Stimulated activated memory B cell treated with anti-CD40 and anti-IgM and Interleukin-4, amounts not matched to agents 10 μg/mL and 1 μg/mL and 100 μg/mL, for 72 hours (primary cell): ENCODE measurements around the gene DAAM1.

ENCODE experiments used
- ATAC-seq: fragments of 150-1000 bp; cut with Tn5 transposase; 2 replicates; pipeline ENCODE4 v1.10.0; 2021
- H3K27ac Mint-ChIP-seq: one replicate; pipeline ENCODE4 v1.8.0; 2022; ENCODE audit warnings: mild to moderate bottlenecking, mixed read lengths
- H3K27me3 Mint-ChIP-seq: one replicate; pipeline ENCODE4 v1.8.0; 2022; ENCODE audit warnings: mixed read lengths
- H3K36me3 Mint-ChIP-seq: one replicate; pipeline ENCODE4 v1.8.0; 2022; ENCODE audit warnings: mixed read lengths
- H3K4me1 Mint-ChIP-seq: one replicate; pipeline ENCODE4 v1.8.0; 2022; ENCODE audit warnings: mixed read lengths
- H3K4me3 Mint-ChIP-seq: one replicate; pipeline ENCODE4 v1.8.0; 2022; ENCODE audit warnings: mild to moderate bottlenecking, moderate library complexity, mixed read lengths
- H3K9me3 Mint-ChIP-seq: one replicate; pipeline ENCODE4 v1.8.0; 2022; ENCODE audit warnings: mixed read lengths

The DAAM1 gene

GRCh38 chr14:59188461-59189090, at the start of gene DAAM1:
Gene DAAM1, plus strand, starts transcription at chr14:59188667. Its CDS starts 74,811 bp downstream, at chr14:59263478.
- peak; percentile 97 for ATAC-seq
- Mint-ChIP-seq H3K9me3 (no peaks in the 10 kb centered on the region), H3K27ac (peak within 1 kb of the TSS; percentile 72), H3K4me3 (peak within 1 kb of the TSS; percentile 90), H3K36me3 (no peaks in the 10 kb centered on the region), H3K27me3 (no peaks in the 10 kb centered on the region), H3K4me1 (peaks cover 35% of the 10 kb centered on the region)

- ATAC-seq, result no peak
- Mint-ChIP-seq H3K4me1 (no peaks in the 10 kb centered on the region), H3K27ac (no peak overlapping the region), H3K9me3 (no peaks in the 10 kb centered on the region), H3K27me3 (no peaks in the 10 kb centered on the region), H3K4me3 (no peak overlapping the region), H3K36me3 (no peaks in the 10 kb centered on the region)
Observed at GRCh38 chr14:59139324-59139723, 49.1 kb upstream of the DAAM1 start.

GRCh38 chr14:59140106-59140843, 48.2 kb upstream of the DAAM1 start:
- Mint-ChIP-seq H3K4me3 (no peak overlapping the region), H3K4me1 (no peaks in the 10 kb centered on the region), H3K27ac (no peak overlapping the region), H3K9me3 (no peaks in the 10 kb centered on the region), H3K27me3 (no peaks in the 10 kb centered on the region), H3K36me3 (no peaks in the 10 kb centered on the region)
- no peak for ATAC-seq

GRCh38 chr14:59146484-59146883, 42.0 kb upstream of the DAAM1 start:
- H3K9me3 Mint-ChIP-seq, result no peaks in the 10 kb centered on the region
- no peak for ATAC-seq

GRCh38 chr14:59147007-59147406, 41.5 kb upstream of the DAAM1 start:
- Mint-ChIP-seq H3K27ac (no peak overlapping the region), H3K4me1 (peaks cover 38% of the 10 kb centered on the region), H3K4me3 (no peak overlapping the region), H3K36me3 (no peaks in the 10 kb centered on the region), H3K9me3 (no peaks in the 10 kb centered on the region), H3K27me3 (no peaks in the 10 kb centered on the region)
- ATAC-seq, result no peak

More at GRCh38 chr14:59146484-59146883, 42.0 kb upstream of the DAAM1 start:
- no peak overlapping the region for H3K27ac Mint-ChIP-seq
- no peaks in the 10 kb centered on the region for H3K36me3 Mint-ChIP-seq
- H3K27me3 Mint-ChIP-seq, result no peaks in the 10 kb centered on the region
- H3K4me1 Mint-ChIP-seq, result peaks cover 33% of the 10 kb centered on the region
- H3K4me3 Mint-ChIP-seq, result no peak overlapping the region

GRCh38 chr14:59148334-59148900, 40.0 kb upstream of the DAAM1 start:
- ATAC-seq, result peak; percentile 84
- H3K4me1 Mint-ChIP-seq, result peaks cover 42% of the 10 kb centered on the region

GRCh38 chr14:59150990-59151389, 37.5 kb upstream of the DAAM1 start:
- Mint-ChIP-seq H3K27ac (peak overlapping the region; percentile 65), H3K36me3 (no peaks in the 10 kb centered on the region), H3K4me3 (peak overlapping the region; percentile 73), H3K27me3 (no peaks in the 10 kb centered on the region), H3K9me3 (no peaks in the 10 kb centered on the region), H3K4me1 (peaks cover 64% of the 10 kb centered on the region)
- peak; percentile 89 for ATAC-seq

More at GRCh38 chr14:59148334-59148900, 40.0 kb upstream of the DAAM1 start:
- H3K9me3 Mint-ChIP-seq, result no peaks in the 10 kb centered on the region
- H3K4me3 Mint-ChIP-seq, result no peak overlapping the region
- H3K27ac Mint-ChIP-seq, result peak overlapping the region; percentile 59
- H3K27me3 Mint-ChIP-seq, result no peaks in the 10 kb centered on the region
- H3K36me3 Mint-ChIP-seq, result no peaks in the 10 kb centered on the region

- H3K36me3 Mint-ChIP-seq, result peaks cover 5% of the 10 kb centered on the region
- ATAC-seq, result no peak
- H3K9me3 Mint-ChIP-seq, result peaks cover 3% of the 10 kb centered on the region
- H3K27me3 Mint-ChIP-seq, result no peaks in the 10 kb centered on the region
- H3K27ac Mint-ChIP-seq, result peak overlapping the region; percentile 77
- H3K4me1 Mint-ChIP-seq, result peaks cover 51% of the 10 kb centered on the region
- no peak overlapping the region for H3K4me3 Mint-ChIP-seq
Observed at GRCh38 chr14:59154373-59154772, 34.1 kb upstream of the DAAM1 start.

GRCh38 chr14:59155886-59156285, 32.6 kb upstream of the DAAM1 start:
- Mint-ChIP-seq H3K36me3 (peaks cover 5% of the 10 kb centered on the region), H3K27me3 (no peaks in the 10 kb centered on the region), H3K4me3 (no peak overlapping the region), H3K9me3 (peaks cover 3% of the 10 kb centered on the region), H3K4me1 (peaks cover 37% of the 10 kb centered on the region), H3K27ac (peak overlapping the region; percentile 77)
- no peak for ATAC-seq

GRCh38 chr14:59159169-59159568, 29.3 kb upstream of the DAAM1 start:
- Mint-ChIP-seq H3K36me3 (peaks cover 5% of the 10 kb centered on the region), H3K27ac (no peak overlapping the region), H3K27me3 (no peaks in the 10 kb centered on the region), H3K9me3 (peaks cover 3% of the 10 kb centered on the region), H3K4me3 (no peak overlapping the region), H3K4me1 (peaks cover 18% of the 10 kb centered on the region)
- no peak for ATAC-seq

GRCh38 chr14:59160506-59160905, 28.0 kb upstream of the DAAM1 start:
- H3K4me1 Mint-ChIP-seq, result peaks cover 5% of the 10 kb centered on the region

GRCh38 chr14:59161561-59162175, 26.8 kb upstream of the DAAM1 start:
- no peaks in the 10 kb centered on the region for H3K27me3 Mint-ChIP-seq
- H3K36me3 Mint-ChIP-seq, result peaks cover 5% of the 10 kb centered on the region
- ATAC-seq, result peak; percentile 55
- no peak overlapping the region for H3K27ac Mint-ChIP-seq
- H3K4me3 Mint-ChIP-seq, result no peak overlapping the region
- peaks cover 3% of the 10 kb centered on the region for H3K9me3 Mint-ChIP-seq
- H3K4me1 Mint-ChIP-seq, result no peaks in the 10 kb centered on the region

More at GRCh38 chr14:59160506-59160905, 28.0 kb upstream of the DAAM1 start:
- H3K9me3 Mint-ChIP-seq, result peaks cover 3% of the 10 kb centered on the region
- H3K36me3 Mint-ChIP-seq, result peaks cover 5% of the 10 kb centered on the region
- ATAC-seq, result no peak
- no peaks in the 10 kb centered on the region for H3K27me3 Mint-ChIP-seq
- H3K27ac Mint-ChIP-seq, result no peak overlapping the region
- no peak overlapping the region for H3K4me3 Mint-ChIP-seq

GRCh38 chr14:59166258-59166657, 22.2 kb upstream of the DAAM1 start:
- Mint-ChIP-seq H3K27me3 (no peaks in the 10 kb centered on the region), H3K36me3 (no peaks in the 10 kb centered on the region), H3K4me3 (no peak overlapping the region), H3K4me1 (no peaks in the 10 kb centered on the region), H3K9me3 (no peaks in the 10 kb centered on the region), H3K27ac (no peak overlapping the region)
- ATAC-seq, result no peak

- Mint-ChIP-seq H3K9me3 (no peaks in the 10 kb centered on the region), H3K27ac (peak overlapping the region; percentile 22), H3K36me3 (no peaks in the 10 kb centered on the region), H3K27me3 (no peaks in the 10 kb centered on the region), H3K4me3 (peak overlapping the region; percentile 32), H3K4me1 (peaks cover 17% of the 10 kb centered on the region)
- peak; percentile 99 for ATAC-seq
Observed at GRCh38 chr14:59175404-59175803, 13.1 kb upstream of the DAAM1 start.

GRCh38 chr14:59176765-59177164, 11.7 kb upstream of the DAAM1 start:
- no peak for ATAC-seq
- H3K36me3 Mint-ChIP-seq, result no peaks in the 10 kb centered on the region
- H3K4me3 Mint-ChIP-seq, result no peak overlapping the region
- no peaks in the 10 kb centered on the region for H3K27me3 Mint-ChIP-seq
- H3K4me1 Mint-ChIP-seq, result peaks cover 17% of the 10 kb centered on the region
- no peak overlapping the region for H3K27ac Mint-ChIP-seq
- no peaks in the 10 kb centered on the region for H3K9me3 Mint-ChIP-seq
